ENCODE data around the gene TANGO2.

- no peak for TF ChIP-seq CTCF (IDR thresholded peaks at IDR 0.05)
- TF ChIP-seq POLR2A (IDR thresholded peaks at IDR 0.05), result no peak
Observed at GRCh38 chr22:19984201-19984753, 36.6 kb upstream of the TANGO2 start.

All from body of pancreas (tissue), 4 donors.